ENCODE data around the gene LAMP1.

DNA sequence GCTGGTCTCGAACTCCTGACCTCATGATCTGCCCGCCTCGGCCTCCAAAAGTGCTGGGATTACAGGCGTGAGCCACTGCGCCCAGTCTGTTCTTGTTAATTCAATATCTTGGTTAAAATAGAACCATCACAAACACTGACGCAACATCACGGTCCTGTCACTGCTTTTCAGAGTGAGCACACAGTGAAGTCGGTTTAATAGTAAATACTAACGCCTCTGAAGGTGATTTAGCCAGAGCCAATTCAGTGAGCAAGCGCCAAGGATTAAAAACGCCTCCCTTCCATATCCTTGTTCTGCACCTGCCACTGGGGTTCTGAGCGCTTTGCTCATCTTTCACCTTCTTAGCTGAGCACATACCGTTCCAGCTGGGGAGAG is 30.3 kb downstream of the LAMP1 start:
- TF ChIP-seq, protein P1, sequence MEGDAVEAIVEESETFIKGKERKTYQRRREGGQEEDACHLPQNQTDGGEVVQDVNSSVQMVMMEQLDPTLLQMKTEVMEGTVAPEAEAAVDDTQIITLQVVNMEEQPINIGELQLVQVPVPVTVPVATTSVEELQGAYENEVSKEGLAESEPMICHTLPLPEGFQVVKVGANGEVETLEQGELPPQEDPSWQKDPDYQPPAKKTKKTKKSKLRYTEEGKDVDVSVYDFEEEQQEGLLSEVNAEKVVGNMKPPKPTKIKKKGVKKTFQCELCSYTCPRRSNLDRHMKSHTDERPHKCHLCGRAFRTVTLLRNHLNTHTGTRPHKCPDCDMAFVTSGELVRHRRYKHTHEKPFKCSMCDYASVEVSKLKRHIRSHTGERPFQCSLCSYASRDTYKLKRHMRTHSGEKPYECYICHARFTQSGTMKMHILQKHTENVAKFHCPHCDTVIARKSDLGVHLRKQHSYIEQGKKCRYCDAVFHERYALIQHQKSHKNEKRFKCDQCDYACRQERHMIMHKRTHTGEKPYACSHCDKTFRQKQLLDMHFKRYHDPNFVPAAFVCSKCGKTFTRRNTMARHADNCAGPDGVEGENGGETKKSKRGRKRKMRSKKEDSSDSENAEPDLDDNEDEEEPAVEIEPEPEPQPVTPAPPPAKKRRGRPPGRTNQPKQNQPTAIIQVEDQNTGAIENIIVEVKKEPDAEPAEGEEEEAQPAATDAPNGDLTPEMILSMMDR (conservative IDR thresholded peaks at IDR 0.05; ENCODE audit: low read length): no peak
- TF ChIP-seq EZH2phosphoT487 (IDR thresholded peaks at IDR 0.05; ENCODE audit: borderline replicate concordance, low read depth, low read length): no peak

Measured in OCI-LY7 (cell line).